Measurements from ENCODE around the gene MAGOH.

The MAGOH gene

GRCh38 chr1:53277326-53277725, 39.0 kb upstream of the MAGOH start:
- H3K4me1 ChIP-seq (ENCODE audit: insufficient read depth, low read length, poor library complexity, severe bottlenecking), result no peaks in the 10 kb centered on the region
- no peak overlapping the region for H3K9ac ChIP-seq (ENCODE audit: low read depth, low read length, poor library complexity, severe bottlenecking)
- H3K4me2 ChIP-seq (ENCODE audit: low read depth, low read length, poor library complexity, severe bottlenecking), result no peak overlapping the region
- no peaks in the 10 kb centered on the region for H3K9me3 ChIP-seq (ENCODE audit: insufficient read depth, low read depth, low read length)
- H3K36me3 ChIP-seq (ENCODE audit: insufficient read depth, low read length), result peaks cover 81% of the 10 kb centered on the region; the same call in 1 of the 2 replicates
- no peaks in the 10 kb centered on the region for H3K9me2 ChIP-seq (replicated peaks; ENCODE audit: low read depth, low read length)
- H3F3A ChIP-seq (ENCODE audit: low read depth), result no peaks in the 10 kb centered on the region
- no peak for TF ChIP-seq EZH2phosphoT487 (IDR thresholded peaks at IDR 0.05; ENCODE audit: borderline replicate concordance)
- TF ChIP-seq, protein P1, sequence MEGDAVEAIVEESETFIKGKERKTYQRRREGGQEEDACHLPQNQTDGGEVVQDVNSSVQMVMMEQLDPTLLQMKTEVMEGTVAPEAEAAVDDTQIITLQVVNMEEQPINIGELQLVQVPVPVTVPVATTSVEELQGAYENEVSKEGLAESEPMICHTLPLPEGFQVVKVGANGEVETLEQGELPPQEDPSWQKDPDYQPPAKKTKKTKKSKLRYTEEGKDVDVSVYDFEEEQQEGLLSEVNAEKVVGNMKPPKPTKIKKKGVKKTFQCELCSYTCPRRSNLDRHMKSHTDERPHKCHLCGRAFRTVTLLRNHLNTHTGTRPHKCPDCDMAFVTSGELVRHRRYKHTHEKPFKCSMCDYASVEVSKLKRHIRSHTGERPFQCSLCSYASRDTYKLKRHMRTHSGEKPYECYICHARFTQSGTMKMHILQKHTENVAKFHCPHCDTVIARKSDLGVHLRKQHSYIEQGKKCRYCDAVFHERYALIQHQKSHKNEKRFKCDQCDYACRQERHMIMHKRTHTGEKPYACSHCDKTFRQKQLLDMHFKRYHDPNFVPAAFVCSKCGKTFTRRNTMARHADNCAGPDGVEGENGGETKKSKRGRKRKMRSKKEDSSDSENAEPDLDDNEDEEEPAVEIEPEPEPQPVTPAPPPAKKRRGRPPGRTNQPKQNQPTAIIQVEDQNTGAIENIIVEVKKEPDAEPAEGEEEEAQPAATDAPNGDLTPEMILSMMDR (conservative IDR thresholded peaks at IDR 0.05; ENCODE audit: low read length), result no peak
- H3K4me3 ChIP-seq (ENCODE audit: low read length, poor library complexity, severe bottlenecking), result no peak overlapping the region
- no peak overlapping the region for H2AFZ ChIP-seq (ENCODE audit: low read length)
- H3K79me2 ChIP-seq (ENCODE audit: insufficient read depth, low read length), result no peaks in the 10 kb centered on the region
- no peaks in the 10 kb centered on the region for H3K27me3 ChIP-seq (ENCODE audit: insufficient read depth, low read length, poor library complexity, severe bottlenecking)
- H4K20me1 ChIP-seq (ENCODE audit: insufficient read depth, low read length, poor library complexity, severe bottlenecking), result no peaks in the 10 kb centered on the region

- H3K27me3 ChIP-seq (ENCODE audit: insufficient read depth, low read length, poor library complexity, severe bottlenecking), result no peaks in the 10 kb centered on the region
- no peaks in the 10 kb centered on the region for H4K20me1 ChIP-seq (ENCODE audit: insufficient read depth, low read length, poor library complexity, severe bottlenecking)
- H3K9ac ChIP-seq (ENCODE audit: low read depth, low read length, poor library complexity, severe bottlenecking), result no peak overlapping the region
- no peak overlapping the region for H3K4me3 ChIP-seq (ENCODE audit: low read length, poor library complexity, severe bottlenecking)
- no peaks in the 10 kb centered on the region for H3K4me1 ChIP-seq (ENCODE audit: insufficient read depth, low read length, poor library complexity, severe bottlenecking)
- H3F3A ChIP-seq (ENCODE audit: low read depth), result no peaks in the 10 kb centered on the region
- no peaks in the 10 kb centered on the region for H3K9me2 ChIP-seq (replicated peaks; ENCODE audit: low read depth, low read length)
- no peaks in the 10 kb centered on the region for H3K79me2 ChIP-seq (ENCODE audit: insufficient read depth, low read length)
- no peak overlapping the region for H3K4me2 ChIP-seq (ENCODE audit: low read depth, low read length, poor library complexity, severe bottlenecking)
- no peak overlapping the region for H2AFZ ChIP-seq (ENCODE audit: low read length)
- no peaks in the 10 kb centered on the region for H3K9me3 ChIP-seq (ENCODE audit: insufficient read depth, low read depth, low read length)
- TF ChIP-seq EZH2phosphoT487 (IDR thresholded peaks at IDR 0.05; ENCODE audit: borderline replicate concordance), result no peak
- peaks cover 77% of the 10 kb centered on the region; the same call in 1 of the 2 replicates for H3K36me3 ChIP-seq (ENCODE audit: insufficient read depth, low read length)
Measured at GRCh38 chr1:53276902-53277281, 38.6 kb upstream of the MAGOH start.

DNA sequence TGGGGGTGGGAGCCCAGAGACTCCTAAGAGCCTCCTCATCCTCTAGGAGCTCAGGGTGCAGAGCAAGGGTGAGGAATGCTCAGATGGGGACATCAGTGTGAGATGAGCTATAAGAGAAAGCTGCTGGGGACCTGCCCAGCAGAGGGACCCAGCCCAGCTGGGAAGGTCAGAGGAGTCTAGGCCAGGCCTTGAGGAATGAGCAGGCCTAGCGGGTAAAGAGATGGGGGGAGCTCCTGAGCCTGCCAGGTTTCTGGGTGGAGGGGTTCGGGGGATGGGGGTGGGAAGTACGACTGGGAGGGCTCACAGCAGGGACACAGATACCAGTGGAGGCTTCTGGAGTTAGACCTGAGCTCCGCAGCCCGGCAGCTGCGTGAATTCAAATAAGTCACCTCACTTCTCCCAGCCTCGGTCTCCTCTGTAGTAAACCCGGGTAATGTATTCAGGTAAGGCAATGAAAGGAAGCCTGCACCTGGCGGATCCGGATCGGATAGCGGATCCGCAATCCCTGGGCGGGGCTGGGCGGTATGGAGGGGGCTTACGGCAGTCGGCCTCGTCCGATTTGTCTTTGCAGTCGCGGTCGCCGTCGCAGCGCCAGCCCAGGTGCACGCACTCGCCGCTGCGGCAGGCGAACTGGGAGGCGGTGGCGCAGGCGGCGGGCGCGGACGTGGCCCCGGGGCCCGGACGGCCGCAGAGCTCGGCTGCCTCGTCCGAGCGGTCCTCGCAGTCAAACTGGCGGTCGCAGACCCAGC, 38.0 kb upstream of the MAGOH start:
- no peak overlapping the region for H3K9ac ChIP-seq (ENCODE audit: low read depth, low read length, poor library complexity, severe bottlenecking)
- no peaks in the 10 kb centered on the region for H3K9me3 ChIP-seq (ENCODE audit: insufficient read depth, low read depth, low read length)
- H3K4me1 ChIP-seq (ENCODE audit: insufficient read depth, low read length, poor library complexity, severe bottlenecking), result no peaks in the 10 kb centered on the region
- TF ChIP-seq, protein P1 (conservative IDR thresholded peaks at IDR 0.05; ENCODE audit: low read length), result no peak
- no peaks in the 10 kb centered on the region for H3K79me2 ChIP-seq (ENCODE audit: insufficient read depth, low read length)
- no peak overlapping the region for H3K4me3 ChIP-seq (ENCODE audit: low read length, poor library complexity, severe bottlenecking)
- H3K27me3 ChIP-seq (ENCODE audit: insufficient read depth, low read length, poor library complexity, severe bottlenecking), result no peaks in the 10 kb centered on the region
- no peak overlapping the region for H2AFZ ChIP-seq (ENCODE audit: low read length)
- H3F3A ChIP-seq (ENCODE audit: low read depth), result no peaks in the 10 kb centered on the region
- H3K9me2 ChIP-seq (replicated peaks; ENCODE audit: low read depth, low read length), result no peaks in the 10 kb centered on the region
- H3K4me2 ChIP-seq (ENCODE audit: low read depth, low read length, poor library complexity, severe bottlenecking), result no peak overlapping the region
- H3K36me3 ChIP-seq (ENCODE audit: insufficient read depth, low read length), result peaks cover 77% of the 10 kb centered on the region; the same call in 1 of the 2 replicates
- H4K20me1 ChIP-seq (ENCODE audit: insufficient read depth, low read length, poor library complexity, severe bottlenecking), result no peaks in the 10 kb centered on the region

DNA sequence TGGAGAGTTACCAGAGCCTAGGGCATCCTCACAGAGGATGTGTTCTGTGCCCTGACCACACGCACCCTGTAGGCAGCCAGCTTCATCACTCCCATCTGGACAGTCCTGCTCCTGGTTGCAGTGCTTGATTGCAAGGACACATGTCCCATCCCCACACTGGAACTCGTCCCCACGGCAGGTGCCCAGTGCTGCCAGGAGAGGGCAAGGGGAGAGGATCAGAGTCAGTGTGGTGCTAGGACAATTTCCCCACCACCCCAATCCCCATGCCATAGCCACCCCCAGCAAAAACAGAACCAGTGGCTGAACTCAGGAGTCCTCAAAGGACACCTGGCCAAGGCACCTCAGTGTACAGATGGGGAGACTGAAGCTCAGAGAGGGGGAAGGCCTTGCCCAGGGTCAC, 37.2 kb upstream of the MAGOH start:
- Histone ChIP-seq H3K9ac (ENCODE audit: low read depth, low read length, poor library complexity, severe bottlenecking) (no peak overlapping the region), H3K4me2 (ENCODE audit: low read depth, low read length, poor library complexity, severe bottlenecking) (no peak overlapping the region), H3K4me3 (ENCODE audit: low read length, poor library complexity, severe bottlenecking) (no peak overlapping the region), H3K9me2 (replicated peaks; ENCODE audit: low read depth, low read length) (no peaks in the 10 kb centered on the region), H4K20me1 (ENCODE audit: insufficient read depth, low read length, poor library complexity, severe bottlenecking) (no peaks in the 10 kb centered on the region), H3K9me3 (ENCODE audit: insufficient read depth, low read depth, low read length) (no peaks in the 10 kb centered on the region), H2AFZ (ENCODE audit: low read length) (no peak overlapping the region), H3K27me3 (ENCODE audit: insufficient read depth, low read length, poor library complexity, severe bottlenecking) (no peaks in the 10 kb centered on the region), H3K4me1 (ENCODE audit: insufficient read depth, low read length, poor library complexity, severe bottlenecking) (no peaks in the 10 kb centered on the region), H3K79me2 (ENCODE audit: insufficient read depth, low read length) (no peaks in the 10 kb centered on the region), H3F3A (ENCODE audit: low read depth) (no peaks in the 10 kb centered on the region), H3K36me3 (ENCODE audit: insufficient read depth, low read length) (peaks cover 80% of the 10 kb centered on the region; the same call in 1 of the 2 replicates)
- TF ChIP-seq EZH2phosphoT487 (IDR thresholded peaks at IDR 0.05; ENCODE audit: borderline replicate concordance), result no peak
- TF ChIP-seq, protein P1 (conservative IDR thresholded peaks at IDR 0.05; ENCODE audit: low read length), result no peak

Data from Loucy (cell line).